Stimulated activated CD8-positive, alpha-beta memory T cell treated with anti-CD3 and anti-CD28 coated beads, Interleukin-12 subunit alpha, Interleukin-12 subunit beta, amount 100 ng/mL, for 24 hours (primary cell): ENCODE measurements around the gene DLG2.
"Not testable (repeated sequence)": the region's sequence is repeated elsewhere in the genome, so short reads cannot be mapped to it uniquely, and the experiment has no call there.

ENCODE experiments used
- DNase-seq: peaks from one replicate; pipeline ENCODE4 v3.0.0-alpha.2; 2020; ENCODE audit errors: extremely low read depth

Gene DLG2

DNA sequence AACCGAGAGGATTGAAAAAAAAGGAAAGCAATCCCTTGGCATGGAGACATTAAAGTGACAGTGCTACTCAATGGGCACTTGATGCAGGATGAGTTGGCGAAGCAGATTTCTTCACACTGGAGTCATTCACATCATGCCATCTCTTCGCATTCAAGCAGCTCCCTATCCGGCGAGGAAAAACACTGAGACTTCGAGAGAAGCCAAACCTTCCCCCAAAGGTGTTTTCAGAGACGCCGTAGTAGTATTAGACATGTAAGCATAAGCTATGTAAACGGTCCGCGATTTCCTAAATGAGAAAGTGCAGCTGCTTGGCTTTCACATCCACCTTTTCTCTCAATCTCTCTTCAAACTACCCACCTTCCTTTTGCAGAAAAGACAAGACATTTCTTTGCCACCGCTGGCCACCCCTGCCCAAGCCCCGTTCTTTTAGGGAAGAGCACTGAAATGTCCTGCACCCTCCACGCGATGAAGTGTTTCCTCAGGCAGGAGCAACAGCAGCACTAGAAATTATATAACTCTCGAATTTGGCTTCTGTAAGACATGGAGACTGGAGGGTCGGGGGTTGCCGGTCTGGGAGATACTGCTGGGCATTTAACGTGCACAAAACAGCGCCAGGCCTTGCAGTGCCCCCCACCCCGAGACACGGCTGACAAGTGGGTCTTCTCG lies at the start of gene DLG2:
DLG2 (minus strand) TSS at position 13 of the 666 bp plus-strand sequence.
- DNase-seq = no peak

DNA sequence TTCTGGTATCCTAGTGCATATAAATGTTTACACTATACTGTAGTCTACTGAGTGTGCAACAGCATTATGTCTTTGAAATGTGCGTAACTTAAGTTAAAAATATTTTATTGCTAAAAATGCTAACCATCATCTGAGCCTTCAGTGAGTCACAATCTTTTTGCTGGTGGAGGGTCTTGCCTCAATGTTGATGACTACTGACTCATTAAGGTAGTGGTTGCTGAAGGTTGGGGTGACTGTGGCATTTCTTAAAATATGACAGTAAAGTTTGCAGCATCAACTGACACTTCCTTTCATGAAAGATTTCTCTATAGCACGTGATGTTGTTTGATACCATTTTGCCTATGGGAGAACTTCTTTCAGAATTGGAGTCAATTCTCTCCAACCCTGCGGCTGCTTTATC lies 46.2 kb upstream of the DLG2 start:
- no peak for DNase-seq

DNA sequence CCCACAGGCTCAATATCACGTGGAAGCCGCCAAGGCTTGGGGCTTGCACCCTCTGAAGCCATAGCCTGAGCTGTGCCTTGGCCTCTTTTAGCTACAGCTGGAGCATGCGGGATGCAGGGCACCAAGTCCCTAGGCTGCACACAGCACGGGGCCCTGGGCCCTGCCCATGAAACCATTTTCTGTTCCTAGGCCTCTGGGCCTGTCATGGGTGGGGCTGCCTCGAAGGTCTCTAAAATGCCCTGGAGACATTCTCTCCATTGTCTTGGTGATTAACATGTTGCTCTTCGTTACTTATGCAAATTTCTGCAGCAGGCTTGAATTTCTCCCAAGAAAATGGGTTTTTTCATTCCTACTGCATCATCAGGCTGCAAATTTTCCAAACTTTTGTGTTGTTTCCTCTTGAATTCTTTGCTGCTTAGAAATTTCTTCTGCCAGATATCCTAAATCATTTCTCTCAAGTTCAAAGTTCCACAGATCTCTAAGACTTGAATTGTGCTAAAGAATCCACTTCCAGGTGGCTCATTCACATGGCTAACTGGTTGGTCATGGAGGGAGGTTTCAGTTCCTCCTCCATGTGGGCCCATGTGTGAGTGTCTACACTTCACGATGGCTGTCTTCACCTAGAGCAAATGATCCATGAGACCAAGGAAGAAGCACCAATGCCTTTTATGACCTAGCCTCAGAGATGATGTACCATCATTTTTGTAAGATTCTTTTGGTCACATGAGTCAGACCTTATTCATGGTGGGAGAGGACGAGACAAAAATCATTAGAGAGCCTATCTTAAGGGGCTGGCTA lies 45.2 kb upstream of the DLG2 start:
- no peak for DNase-seq

DNA sequence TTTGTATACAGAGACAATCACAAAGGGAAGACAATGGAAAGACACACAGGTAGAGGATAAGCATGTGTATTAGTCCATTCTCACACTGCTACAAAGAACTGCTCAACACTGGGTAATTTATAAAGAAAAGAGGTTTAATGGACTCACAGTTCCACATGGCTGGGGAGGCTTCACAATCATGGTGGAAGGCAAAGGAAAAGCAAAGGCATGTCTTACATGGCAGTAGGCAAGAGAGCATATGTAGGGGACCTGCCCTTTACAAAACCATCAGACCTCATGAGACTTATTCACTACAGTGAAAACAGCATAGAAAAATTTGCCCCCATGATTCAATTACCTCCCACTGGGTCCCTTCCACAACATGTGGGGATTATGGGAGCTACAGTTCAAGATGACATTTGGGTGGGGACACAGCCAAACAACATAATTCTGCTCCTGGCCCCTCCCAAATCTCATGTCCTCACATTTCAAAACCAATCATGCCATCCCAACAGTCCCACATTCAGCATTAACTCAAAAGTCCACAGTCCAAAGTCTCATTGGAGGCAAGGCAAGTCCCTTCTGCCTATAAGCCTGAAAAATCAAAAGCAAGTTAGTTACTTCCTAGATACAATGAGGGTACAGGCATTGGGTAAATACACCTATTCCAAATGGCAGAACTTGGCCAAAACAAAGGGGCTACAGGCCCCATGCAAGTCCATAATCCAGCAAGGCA lies 44.0 kb upstream of the DLG2 start:
- DNase-seq = not testable (repeated sequence)

DNA sequence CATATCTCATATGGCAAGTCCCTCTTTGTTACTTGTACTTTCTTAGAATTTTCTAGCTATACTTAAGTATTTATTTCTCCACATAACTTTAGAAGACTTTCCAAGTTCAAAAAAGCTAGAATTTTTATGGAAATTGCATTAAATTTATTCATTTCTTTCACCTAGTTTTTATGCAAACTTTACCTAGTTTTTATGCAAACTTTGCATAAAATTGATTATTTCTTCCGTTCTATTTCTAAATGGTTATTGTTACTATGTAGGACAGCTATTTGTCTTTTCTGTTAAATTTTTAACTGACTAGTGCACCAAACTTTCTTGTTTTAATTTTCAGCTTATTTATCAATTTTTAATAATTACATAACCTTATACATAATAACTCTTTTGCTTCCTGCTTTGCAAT lies 41.0 kb upstream of the DLG2 start:
- DNase-seq = no peak

DNA sequence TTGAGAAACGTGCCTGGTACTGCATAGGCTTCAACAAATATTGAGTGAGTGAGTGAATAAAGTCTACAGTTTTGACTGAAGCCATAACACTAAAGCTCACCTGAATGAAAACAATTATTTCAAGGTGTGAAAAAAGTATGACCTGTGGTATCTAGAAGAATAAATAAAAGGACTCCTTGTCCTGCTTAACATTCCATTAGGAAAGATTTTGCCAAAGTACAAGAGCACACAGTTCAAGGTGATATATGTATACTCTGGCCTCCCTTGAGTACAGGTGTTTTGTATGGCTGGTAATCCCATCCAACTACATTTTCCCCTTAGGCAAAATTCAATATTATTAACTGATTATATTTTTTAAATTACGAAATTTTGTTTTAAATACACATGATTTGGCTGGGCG lies 39.5 kb upstream of the DLG2 start:
- DNase-seq = no peak

DNA sequence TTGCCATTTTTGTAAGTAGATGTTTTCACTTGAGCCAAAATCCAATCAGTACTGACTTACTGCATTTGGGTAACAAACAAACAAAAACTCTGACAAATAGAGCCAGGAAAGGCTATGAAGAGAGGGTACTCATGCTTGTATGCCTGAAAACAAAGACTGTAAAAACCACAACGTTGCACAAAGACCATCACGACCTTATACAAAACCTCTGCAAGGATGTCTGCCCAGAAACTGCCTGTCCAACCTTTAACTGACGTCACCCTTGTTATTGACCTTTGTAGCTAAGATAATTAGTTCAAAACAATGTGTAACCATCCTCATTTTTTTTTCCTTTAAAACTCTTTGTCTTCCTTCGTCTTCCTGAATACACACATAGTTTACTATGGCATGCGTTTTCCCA lies 38.6 kb upstream of the DLG2 start:
- no peak for DNase-seq

DNA sequence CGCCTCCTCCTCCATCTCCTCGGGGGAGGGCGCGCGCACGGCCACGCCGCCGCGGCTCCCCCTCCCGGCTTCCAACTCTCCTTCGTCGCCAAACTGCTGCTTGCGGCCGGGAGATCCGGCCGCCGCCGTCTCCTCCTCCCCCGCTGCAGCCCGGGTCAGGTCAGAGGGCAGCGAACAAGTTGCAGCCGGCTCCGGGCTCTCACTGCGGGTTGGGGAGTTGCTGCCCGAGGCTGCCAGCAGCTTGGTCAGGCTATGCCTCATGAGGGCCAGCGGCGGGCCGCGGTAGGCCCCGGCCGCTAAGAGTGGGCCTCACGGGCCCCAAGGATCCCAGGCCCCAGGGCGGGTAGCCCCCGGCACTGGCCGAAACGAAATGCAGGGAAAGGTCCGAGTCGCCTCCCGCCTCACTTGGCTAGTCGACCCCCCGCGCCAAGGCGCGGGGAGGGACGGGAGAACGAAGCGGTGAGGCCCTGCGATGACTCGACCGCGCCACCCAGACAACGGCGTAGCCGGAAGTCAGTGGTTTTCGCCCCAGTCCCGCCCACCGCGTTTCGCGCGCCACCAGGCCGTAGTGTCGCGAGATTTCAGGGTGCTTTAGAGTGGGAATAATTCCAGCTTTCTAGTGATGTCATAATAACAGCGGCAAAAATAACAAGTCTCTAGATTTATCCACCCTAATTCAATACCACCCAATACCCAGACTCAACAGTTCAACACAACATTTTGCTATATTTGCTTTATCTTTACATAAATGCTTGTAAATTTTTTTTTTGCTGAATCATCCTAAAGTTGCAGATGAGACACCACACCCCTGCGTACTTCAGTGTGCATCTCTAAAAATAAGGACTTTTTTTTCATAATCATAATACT lies 37.7 kb upstream of the DLG2 start, which contains the start of gene CREBZF:
CREBZF (minus strand) TSS at position 515 of the 867 bp plus-strand sequence; CDS start at position 261, 254 bp downstream.
- DNase-seq = peak; percentile 83

DNA sequence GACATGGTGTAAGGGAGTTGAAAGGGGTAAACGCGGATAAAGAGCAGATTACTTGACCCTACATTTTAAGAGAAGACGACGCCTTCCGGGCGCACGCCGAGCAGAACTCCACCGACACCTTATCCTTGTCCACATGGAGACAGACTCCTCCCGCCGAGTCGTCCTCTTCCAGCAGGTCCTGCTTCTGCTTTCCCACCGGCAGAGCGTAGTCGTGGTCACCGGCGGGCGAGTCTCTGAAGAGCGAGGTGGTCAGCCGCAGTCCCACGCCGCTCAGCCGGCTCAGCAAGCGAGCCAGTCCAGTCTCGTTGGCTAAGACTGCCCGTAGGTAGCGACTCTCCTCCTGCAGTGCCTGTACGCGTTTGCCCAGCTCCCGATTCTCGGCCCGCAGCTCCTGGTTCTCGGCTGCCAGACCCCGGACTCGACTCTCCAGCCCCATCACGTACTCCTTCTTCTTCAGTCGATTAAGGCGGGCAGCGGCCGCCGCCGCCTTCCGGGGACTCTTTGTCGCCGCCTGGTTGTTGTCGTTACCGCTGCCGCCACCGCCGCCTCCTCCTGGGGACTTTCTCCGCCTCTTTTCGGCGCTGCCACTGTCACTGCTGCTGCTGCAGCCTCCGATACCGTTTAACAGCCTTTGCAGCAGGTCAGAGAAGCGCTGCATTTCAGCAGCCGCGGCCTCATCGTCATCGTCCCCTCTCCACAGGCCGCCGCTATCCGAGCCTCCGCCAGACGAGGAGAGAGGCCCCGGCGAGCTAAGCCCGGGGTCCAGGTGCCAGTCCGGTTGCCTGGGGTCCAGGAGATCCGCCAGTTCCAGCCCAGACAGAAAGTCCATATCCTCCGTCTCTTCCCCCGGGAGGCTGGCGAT lies 36.8 kb upstream of the DLG2 start:
- DNase-seq = peak; percentile 75

DNA sequence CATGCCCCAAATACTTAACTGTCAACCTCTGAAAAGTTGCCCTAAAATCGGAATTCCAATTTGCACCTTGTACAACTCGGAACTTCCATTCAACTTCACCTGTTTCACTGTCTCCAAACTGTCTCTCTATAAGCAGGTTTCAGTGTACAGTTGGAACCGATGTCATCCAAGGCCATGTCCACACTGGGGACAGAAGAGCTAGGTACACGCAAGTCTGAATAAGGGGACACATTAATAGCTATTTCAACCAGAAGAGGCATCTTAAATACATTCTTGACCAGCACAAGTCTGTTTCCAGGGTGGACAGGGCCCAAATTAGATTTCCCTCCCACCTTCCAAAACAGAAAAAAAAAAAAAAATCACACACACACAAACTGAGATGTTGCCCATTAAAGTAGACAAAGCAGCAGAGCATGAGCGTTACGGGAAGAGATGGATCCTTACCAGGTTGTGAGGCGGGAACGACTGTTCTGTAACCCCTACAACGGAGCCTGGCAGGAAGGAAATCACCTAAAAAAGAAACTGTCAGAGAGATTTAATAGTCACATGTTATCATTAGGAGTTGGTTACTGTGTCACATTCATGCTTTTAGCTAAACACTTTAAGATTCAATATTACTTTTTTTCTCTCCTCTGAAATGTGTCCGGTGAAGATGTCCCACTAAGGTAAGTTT lies 36.1 kb upstream of the DLG2 start:
- DNase-seq = no peak

DNA sequence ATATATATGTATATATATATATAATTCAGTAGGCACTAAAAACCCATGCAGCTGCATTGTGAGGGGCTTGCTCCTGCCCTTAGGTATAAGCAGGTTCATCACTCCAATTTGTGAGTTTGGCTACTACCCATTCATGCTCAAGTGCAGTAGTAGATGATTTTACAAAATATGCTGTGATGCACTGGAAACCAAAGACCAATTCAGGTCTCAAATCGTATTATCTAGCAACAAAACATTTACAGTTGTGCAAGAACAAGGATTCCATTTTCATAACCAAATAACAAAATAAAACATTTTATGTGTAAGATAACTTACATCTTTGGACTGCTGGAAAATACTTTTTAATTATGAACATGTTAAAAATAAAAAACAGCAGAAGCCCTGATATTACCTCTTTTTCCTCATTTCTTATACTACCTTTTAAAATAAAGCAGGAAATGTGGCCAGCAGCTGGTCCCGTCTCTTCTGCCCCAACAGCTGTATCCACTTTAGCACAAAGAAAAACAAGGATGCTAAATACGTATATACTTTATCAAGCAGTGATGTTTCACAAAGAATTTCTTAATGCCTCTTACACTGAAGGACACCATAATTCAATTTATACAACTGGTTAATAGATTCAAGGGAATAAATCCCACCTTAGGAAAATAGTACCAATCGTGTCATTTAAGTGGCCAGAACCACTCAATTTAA lies 35.0 kb upstream of the DLG2 start:
- no peak for DNase-seq

DNA sequence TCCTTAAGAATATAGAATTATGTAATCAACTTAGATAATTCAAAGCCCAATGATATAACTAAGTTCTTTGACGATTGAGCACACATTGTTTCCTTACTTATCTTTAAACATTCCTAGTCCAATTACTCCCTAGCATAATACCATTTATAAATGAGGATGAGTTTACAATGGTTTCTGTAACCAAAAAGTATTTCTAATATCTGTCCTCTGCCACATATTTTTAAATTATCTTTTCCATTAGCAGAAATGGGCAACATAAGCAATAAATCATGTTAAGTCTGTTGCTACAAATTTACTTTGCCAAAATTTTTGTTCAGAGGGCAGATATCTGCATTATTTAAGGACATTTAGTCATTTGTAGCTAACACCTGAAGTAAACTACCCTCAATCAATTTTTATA lies 31.0 kb upstream of the DLG2 start:
- no peak for DNase-seq

DNA sequence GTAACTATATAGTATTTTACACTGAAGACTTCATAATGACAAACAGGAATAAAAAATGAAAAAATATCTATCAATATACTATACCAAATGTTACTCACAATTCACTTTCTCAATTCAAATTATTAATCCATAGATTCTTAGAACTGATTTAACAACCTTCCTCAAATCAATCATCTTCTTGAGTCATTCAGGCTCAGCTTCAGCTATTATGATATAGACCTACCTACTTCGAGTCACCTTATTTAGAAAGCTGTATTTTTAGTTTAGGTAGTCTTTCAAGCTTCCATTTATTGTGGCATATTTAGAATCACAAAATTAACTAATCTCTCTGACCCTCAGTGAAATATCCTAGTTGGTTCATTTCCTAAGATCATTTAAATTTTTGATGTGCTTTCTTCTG lies 29.6 kb upstream of the DLG2 start:
- DNase-seq = no peak

DNA sequence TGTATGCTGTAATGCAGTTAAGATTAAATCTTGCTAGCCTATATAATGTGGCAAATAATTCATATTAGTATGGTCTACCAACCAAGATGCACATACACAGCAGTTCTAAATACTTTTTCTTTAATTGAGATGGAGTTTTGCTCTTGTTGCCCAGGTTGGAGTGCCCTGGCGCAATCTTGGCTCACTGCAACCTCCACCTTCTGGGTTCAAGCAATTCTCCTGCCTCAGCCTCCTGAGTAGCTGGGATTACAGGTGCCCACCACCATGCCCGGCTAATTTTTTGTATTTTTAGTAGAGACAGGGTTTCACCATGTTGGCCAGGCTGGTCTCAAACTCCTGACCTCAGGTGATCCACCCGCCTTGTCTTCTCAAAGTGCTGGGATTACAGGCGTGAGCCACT lies 27.2 kb upstream of the DLG2 start:
- DNase-seq = not testable (repeated sequence)

DNA sequence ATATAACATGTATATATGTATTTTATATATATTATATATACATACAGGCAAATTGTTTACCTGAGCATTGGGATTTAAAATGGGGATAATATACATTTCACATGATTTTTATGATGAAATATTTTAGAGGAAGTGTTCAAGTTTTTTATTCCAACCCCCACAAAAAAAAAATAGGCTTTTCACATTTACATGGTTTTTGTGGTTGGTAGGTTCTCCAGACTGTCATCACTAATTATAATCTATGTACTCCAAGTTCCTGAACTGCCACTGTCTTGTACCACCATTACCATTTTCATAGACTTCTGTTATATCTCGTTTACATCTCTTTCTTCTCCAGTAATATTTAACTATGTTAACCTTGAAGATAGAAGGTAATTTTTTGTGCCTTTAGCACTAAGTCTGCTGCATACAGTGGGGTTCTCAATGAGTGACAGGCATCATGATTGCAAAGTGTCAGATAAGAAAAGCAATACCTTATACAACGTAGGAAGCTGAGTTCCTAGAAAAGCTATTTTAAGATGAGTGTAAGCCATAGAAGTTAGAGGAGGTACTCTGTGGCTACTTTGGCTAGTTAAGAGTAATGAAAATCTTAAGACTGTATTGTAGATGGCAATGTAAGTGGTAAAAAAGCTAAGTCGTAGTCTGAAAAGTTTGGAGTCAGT lies 25.8 kb upstream of the DLG2 start:
- no peak for DNase-seq

DNA sequence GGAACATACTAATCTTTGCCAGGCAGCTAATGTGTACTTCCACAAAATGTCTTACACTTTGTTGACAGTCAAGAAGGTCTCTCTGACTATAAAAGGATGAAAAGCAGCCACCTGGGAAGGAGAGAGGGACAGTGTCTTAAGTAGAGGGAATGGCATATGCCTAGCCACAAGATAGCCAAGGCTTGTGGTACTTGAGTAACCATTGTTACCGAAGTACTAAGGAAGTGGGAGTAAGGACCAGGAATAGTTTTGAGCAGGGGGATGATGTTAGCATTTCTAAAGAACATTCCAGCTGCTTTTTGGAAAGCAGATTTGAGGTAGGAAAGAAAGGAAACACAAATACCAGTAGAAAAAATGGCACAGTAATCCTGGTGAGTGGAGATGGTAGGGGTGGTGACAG lies 24.0 kb upstream of the DLG2 start:
- no peak for DNase-seq

DNA sequence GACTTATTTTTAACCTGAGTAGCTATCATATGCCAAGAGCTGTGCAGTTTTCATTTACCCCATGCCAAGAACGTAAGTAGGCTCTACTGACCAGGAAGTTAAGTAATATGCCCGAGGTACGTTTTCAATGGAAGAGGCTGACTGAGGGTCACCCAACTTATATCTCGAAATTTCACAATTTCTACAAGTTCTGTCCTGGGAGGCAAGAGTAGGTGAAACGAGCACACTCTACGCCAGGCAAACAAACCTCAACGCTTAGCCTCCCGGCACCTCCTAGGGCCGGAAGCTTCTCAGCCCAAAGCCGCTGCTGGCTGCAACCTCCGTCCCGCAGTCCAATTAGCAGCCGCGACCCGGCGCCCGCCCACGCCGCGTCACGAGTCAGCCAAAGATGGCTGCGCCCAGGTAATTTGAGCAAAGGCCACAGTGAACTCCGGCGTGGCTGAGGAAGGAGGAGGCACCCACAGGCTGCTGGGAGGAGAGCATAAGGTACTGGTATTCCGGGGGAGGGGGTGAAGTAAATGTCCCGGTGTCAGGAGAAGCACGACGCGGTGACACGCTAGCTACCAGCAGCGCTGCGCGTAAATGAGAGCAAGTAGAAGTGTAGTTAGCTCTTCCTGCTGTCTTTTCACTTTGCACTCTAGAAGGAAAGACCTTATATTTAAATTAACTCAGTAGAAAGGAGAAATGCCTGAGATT lies 20.6 kb upstream of the DLG2 start, which contains the start of gene TMEM126A:
TMEM126A (plus strand) TSS at position 364 of the 696 bp plus-strand sequence. CDS start 2,289 bp downstream, outside the sequence.
- DNase-seq = peak; percentile 80

DNA sequence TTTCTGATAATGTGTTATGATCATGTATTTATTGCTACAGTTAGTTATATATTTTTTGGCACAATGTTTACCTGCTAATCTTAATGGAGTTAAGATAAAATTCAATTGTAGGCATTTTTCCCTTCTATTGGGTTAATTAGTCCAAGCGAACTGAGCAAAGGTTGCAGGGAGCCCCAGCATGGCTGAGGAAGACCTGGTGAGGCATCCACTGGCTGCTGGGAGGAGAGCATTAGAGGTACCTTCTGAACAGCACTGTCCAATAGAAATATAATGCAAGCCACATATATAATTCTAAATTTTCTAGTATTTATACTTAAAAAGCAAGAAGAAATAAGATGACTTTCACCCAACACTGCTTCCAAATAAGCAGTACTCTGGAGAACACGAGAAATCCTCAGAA lies 19.9 kb upstream of the DLG2 start:
- DNase-seq = no peak
